GM18499 (cell line): ENCODE results near the gene CCDC154.
"Not testable (repeated sequence)": the region's sequence is repeated elsewhere in the genome, so short reads cannot be mapped to it uniquely, and the experiment has no call there.

ENCODE experiments used
- ATAC-seq: cut with Tn5 transposase; IDR thresholded peaks from one replicate; pipeline ENCODE4 v1.9.1; 2021; ENCODE audit warnings: moderate number of reproducible peaks; ENCODE audit not compliant: insufficient read depth, unreplicated experiment

CCDC154 gene

DNA sequence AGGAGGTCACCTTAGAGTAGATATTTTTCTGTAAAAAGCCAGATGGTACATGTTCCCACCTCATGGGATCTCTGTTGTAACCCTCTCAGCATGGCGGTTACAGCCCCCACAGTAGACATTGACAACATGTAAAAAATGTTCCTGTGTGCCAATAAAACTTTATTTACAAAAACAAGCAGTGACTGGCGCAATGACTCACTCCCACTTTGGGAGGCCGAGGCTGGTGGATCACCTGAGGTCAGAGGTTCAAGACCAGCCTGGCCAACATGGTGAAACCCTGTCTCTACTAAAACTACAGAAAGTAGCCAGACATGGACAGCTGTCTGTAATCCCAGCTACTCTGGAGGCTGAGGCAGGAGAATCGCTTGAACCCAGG lies 4.7 kb downstream of the CCDC154 start:
- not testable (repeated sequence) for ATAC-seq

DNA sequence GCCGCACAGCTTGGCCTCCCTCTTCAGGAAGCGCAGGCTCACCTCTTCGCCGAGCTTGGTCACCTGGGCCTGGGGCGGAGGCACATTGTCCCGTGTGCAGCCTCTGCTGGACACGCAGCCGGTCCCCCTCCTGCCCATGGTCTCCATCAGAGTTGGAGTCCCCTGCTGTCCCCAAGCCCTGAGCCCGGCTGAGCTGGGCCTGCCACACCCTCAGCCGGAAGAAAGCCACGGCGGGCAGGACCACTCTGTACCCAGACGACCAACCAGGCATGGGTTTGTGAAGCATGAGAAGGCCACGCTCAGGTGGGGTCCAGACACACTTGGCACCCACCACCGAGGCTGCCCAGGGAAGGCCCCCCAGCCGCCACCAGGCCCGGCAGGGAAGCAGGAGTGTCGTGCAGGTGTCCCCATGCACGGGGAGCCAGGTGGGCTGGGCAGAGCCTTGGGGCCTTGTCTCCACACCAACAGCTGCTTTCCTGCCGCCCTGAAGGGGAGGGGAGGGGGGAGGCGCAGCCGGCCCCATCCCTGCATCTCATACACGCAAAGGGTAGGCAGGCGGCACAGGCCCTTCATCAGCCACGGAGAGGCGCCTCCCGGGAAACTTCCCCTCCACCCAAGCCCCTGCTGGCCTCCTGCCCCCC lies 5.2 kb downstream of the CCDC154 start:
- no peak for ATAC-seq

DNA sequence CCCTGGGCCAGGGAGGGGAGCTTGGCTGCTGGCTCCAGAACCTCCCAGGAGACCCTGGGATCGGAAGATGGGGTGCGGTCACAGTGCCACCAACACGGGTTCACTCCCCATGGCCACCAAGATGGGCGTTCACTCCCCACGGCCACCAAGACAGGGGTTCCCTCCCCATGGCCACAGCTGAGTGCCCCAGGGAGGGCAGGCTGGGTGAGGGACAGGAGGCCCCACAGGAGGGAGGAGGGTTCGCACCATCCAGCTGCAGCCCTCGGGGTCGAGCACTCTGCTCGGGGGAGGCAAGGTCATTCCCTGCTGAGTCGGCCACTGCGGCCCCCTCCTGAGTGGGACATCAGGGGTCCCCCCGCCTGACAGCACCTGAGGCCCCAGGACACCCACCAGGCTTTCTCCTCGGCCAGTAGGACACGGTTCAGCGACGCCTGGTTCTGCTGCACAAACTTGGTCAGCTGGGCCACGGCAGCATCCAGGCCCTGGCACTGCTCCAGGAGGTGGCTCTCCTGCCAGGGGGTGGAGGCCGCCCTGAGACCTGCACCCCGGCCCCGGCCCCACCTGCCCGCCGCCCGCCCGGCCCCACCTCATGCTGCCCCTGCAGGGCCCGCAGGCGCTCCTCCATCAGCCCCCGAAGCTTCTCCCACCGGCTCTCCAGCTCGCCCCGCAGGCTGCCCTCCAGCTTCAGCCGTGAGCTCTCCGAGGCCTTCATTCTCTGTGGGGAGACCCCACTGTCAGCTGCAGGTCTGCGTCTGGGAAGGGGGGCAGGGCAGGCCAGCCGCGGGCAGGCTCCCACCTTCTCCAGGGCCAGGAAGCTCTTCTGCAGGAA lies 5.9 kb downstream of the CCDC154 start:
- ATAC-seq, result no peak

DNA sequence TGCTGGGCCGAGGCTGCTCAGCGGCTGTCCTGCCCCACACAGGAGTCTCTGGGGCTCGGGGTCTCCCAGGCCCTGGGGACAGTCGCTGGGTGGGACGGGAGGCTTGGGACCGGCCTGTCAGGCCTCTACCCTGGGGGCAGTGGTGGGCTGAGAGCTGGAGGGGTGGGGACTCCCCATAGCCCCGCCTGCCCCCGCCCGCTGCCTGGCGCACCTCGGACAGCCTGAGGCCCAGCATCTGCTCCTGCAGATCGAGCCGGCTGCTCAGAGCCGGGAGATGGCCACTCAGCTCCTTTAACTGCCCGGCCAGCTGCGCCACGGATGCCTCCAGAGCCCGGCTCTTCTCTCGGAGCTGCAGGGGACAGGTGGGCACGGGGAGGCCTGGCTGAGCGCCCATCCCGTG lies 6.8 kb downstream of the CCDC154 start:
- ATAC-seq, result no peak

DNA sequence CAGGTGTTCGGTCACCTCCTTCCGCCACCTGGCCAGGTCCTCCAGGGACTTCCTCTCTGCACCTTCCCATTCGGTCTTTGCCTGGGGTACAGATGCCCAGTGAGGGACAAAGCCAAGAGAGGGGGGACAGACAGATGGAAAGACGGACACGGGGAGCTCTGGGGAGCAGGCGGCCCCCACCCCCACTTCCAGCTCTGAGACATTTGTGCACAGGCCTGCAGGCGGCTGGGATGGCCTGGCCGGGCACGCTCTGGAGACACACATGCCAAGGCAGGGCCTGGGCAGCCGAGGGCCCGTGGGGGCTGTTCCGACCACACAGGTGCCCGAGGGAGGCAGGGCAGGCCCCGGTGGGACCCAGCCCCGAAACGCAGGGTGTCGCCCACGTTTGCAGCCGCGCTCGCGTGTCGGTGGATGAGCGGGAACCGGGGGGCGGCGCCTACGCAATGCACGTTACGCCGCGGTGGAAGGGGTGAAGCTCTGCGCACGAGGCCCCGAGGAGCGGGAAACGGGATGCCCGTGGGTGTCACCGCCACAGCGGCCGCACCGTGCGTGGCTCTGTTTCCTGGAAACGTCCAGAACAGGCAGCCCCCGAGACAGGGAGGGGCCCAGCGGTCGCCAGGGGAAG lies 7.5 kb downstream of the CCDC154 start:
- no peak for ATAC-seq

DNA sequence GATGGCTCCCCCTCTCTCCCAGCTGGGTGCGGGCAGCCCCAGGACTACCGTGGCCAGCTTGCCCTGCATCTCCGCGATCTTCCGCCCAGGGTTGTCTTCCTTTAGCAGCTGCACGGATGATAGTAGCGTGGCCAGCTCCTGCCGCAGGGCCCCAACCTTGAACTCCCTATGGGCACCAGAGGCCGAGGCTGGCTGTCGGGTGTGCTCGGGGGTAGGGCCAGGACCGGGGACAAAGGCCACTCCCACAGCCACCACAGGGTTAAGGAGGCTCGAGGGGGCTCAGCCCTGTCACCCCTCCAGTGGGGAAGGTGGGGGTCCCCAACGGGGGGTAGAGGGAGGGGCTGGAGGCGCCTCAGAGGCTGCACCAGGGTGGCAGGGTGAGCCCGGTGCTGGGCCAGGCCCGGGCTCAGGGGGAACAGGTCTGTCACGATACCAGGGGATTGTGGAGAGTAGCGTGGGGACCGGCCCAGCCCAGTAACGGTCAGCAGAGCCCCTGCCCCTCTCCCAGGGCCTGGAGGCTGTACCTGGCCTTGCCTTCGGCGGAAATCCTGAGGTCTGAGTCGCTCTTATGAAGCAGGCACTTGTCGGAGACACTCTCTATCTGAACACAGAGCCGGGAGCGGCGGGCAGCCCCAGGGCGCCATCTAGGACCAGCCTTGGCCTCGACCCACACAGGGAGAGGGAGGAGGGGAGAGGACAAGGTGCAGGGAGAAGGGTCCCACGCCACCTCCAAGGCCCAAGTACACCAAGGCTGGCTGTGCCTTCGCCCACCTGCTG lies 8.2 kb downstream of the CCDC154 start:
- ATAC-seq, result no peak

DNA sequence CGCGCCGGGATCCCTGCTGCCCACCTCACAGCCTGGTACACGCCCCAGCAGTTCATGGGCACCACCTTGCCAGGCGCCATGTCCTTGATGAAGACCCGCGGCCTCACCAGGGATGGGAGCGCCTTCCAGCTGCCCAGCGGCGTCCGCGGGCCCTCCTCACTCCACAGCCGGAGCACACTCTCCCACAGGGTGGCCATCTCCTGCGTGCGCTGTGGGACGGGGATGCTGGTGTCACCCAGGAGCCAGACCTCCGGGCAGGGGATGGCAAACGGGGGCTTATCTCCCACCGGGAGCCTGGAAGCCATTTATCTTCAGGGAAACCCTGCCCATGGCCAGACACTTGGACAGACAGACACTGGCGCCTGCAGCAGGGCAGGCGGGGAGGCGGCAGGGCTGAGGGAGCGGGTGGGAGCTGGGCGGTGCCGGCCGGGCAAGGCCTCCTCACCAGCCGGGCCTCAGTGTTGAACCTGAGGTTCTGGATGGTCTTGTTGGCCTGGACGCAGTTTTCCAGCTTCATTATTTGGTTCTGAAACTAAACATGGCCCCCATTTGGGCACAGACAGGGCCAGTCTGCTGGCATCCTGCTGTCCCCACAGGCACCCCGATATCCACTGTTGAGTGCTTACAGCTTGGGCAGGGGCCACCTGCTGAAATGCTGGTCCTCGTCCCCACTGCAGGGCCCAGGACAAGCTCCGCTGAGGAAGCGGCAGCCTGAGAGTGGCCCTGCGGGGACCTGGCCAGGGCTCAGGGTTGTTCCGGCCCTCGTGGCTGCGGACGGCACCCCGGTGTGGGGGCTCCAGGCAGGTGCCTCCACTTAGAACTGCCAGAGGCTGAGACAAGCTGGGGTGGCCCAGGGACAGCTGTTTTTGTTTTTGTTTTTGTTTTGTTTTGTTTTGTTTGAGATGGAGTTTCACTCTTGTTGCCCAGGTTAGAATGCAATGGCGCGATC lies 9.4 kb downstream of the CCDC154 start:
- ATAC-seq, result no peak

DNA sequence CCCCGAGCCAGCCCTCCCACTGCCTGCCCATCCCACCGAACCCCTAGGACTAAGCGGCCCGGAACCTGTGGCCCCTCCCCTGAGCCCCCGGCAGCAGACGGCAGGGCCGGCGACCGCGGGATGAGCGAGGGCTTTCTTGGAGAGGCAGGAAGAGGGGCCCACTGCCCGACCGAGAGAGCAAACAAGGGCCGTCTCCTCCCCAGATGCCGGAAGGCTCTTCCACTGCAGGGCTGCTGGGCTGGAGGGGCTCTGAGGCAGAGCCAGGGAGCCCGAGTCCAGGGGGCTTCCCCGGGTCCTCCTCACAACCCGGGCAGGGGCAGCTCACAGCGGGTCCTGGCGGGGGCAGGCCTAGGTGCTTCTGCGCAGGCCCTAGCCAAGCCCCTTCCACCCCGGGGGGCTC lies 10.6 kb downstream of the CCDC154 start:
- no peak for ATAC-seq

DNA sequence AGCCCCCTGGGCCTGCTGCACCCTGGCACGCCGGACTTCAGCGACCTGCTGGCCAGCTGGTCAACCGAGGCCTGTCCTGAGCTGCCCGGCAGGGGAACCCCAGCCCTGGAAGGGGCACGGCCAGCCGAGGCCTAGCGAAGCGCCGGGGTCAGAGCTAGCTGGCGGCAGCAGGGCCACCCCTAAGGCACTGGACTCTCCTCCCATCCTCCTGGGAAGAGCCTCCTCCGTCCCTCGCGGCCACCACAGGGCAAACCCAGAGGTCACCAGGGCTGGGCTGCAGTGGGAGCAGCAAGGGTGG lies 11.1 kb downstream of the CCDC154 start:
- no peak for ATAC-seq

DNA sequence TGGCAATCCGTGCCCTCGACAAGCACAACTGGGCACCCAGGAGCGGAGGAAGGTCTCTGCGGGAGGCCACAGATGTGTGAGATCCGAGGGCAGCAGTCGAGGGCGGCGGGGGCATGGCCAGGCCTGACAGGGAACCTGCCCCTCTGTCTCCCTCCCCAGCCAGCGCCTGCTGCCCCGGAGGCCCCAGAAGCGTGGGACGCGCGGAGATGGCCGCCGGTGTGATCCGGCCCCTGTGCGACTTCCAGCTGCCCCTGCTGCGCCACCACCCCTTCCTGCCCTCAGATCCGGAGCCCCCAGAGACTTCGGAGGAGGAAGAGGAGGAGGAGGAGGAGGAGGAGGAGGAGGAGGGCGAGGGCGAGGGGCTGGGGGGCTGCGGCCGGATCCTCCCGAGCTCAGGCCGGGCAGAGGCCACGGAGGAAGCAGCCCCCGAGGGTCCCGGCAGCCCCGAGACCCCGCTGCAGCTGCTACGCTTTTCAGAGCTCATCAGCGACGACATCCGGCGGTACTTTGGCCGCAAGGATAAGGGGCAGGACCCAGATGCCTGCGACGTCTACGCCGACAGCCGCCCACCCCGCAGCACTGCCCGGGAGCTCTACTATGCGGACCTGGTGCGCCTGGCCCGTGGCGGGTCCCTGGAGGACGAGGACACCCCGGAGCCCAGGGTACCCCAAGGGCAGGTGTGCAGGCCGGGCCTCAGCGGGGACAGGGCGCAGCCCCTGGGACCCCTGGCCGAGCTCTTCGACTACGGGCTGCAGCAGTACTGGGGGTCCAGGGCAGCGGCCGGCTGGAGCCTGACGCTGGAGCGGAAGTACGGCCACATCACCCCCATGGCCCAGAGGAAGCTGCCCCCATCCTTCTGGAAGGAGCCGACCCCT lies 11.7 kb downstream of the CCDC154 start:
- no peak for ATAC-seq

DNA sequence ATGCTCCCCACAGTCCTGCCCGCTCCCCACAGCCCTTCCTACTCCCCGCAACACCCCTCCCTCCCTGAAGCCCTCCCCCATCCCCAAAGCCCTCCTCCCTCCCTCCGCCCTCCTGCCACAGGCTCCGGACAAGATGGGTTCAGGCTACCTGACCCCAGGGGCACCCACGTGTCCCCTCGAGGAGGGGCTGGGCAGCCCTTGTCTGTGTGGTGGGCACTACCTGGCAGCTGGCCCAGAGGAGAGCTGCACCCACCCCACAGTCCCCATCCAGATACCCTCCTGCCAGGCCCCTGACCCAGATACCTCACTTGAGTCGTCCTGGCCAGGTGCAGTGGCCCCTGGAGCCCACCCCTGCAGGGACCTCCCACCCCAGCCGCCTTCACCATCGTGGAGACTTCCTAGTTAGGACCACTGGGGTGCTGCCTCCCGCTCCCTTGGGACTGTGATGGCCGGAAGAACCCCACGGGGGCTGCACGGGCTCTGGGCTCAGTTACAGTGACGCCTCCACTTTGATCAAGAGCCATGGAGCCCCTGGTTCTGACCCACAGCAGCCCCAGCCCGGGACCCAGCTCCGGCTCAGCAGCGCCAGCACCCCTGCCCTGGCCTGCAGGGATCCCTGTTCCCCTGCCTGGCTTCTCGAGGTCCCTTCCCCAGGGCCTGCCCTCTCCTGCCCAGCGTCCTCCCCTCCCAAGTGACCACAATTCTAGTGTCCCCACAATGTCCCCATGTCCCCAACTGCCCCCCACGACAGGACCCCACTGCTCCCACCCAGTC lies 12.7 kb downstream of the CCDC154 start:
- no peak for ATAC-seq

DNA sequence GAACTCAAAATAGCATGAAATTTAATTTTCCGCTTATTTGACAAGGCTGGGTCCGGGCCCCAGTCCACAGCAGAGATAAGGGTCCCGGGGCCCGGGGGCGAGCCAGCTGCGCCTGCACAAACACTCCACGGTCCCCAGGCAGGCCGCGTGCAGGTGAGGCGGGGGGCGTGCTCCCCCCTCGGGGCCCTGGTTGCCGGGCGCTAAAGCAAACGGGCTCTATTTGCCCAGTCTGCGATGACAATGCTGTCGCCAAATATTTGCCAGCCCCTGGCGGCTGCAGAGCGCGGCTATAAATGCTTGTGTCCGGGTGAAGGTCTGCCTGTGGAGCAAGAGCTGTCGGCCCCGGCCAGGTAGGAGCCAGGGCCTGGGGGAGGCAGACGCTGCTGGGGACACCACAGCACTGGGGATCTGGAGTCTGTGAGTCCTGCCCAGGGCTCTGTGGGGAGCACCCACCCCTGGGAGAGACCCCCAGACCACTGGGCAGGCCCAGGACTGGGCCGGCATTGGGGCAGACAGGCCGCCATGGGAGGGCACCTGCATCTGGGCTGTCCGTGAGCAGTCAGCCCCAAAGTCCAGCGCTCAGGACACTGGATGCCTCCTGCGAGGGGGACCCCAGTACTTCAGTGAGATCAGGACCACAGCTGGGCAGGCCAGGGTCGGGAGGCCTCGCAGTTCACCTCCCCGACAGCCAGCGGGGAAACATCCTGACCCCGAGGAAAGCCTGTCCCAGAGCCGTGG lies 13.4 kb downstream of the CCDC154 start, which contains the start of gene PERCC1:
Gene PERCC1 (plus strand): TSS at position 320 of the 738 bp plus-strand sequence. CDS start 1,516 bp downstream, outside the sequence.
- ATAC-seq, result no peak

DNA sequence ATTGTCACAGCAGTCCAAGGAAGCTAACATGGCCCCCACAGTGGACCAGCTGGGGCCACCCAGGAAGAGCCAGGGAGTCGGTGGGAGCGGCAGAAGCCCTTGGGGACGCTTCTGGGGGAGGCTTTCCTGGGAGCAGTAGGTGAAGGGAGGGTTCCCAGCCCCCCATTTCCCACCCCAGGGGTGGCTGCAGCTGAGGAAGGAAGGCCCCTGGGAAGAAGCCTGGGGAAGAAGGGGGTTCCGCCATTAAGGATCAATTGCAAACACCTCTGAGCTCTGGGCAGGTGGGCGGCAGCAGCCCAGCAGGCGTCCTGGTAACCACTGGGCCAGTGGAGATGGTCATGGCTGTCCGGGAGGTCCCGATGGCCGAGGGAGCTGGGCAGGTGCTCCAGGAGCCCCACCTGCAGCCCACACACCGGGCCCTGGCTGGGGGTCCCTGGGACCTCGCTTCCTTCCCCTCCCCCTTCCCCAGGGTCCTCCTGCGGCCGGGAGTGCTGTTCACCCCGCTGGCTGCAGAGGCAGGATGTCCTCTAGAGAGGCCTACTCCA lies 14.1 kb downstream of the CCDC154 start:
- ATAC-seq, result no peak

DNA sequence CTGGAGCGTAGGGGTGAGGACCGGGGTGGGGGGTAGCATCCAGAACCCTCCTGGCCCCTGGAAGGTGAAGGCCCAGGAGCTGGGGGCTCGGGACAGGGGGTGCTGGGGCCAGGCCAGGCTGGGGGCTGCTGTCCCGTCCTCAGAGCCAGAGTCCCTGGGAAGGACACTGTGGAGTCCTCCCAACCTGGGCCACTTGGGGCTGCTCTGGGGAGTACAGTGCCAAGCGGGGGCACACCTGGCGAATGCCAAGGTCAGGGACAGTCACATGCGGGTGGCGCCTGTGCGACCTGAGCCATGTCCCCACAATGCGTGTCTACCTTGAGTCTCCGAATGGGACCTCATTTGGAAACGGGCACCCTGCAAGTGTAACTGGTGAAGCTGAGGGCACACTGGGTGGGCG lies 14.7 kb downstream of the CCDC154 start:
- no peak for ATAC-seq

DNA sequence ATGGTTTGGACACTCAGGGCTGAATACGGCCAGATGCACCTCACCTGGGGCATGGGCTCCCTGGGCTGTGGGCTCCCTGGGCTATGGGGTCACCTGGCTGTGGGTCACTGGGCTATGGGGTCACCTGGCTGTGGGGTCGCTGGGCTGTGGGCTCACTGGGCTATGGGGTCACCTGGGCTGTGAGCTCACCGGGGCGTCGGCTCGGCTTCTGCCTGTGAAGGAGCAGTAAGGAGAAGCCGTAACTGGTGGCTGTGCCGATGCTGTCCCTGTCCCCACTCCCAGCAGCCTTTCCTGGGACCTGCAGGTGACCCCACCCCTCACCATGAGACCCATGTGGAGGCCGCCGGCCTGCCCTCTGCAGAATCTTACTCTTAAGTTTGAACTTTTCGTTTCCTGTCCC lies 15.3 kb downstream of the CCDC154 start:
- no peak for ATAC-seq

DNA sequence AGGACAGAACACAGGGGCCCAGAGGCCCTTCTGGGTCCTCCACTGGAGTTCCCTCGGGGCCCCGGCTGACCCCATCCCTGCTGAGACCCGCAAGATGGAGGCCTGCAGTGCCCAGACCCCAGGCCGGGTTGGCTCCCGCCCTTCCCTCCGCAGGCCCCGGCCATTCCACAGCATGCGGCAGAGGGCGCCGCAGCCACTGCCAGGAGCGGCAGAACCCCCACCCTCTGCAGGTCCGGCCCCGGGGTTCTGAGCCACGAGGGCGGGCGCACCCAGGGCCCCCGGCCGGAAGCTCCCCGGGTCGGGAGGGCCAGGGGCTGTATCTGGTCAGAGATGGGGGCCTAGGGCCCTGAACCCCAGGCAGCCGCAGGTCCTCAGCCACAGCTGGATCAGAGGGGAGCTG lies 15.8 kb downstream of the CCDC154 start:
- no peak for ATAC-seq
